Fibroblast of lung (primary cell): ENCODE results near the gene ANKRD65. TPM values are rescaled to one million over a fixed set of nuclear protein-coding genes. Genes with fewer than 3 reads are reported as not detected.
A peak's percentile ranks its signal among the peaks of the same experiment; 100 is the strongest.

Experiments used
- DNase-seq, 2 donors: peaks; one replicate each; pipeline versions ENCODE4 v3.0.0 to v3.0.0-alpha.2; 2010; ENCODE audit warnings: low read depth in 2 of 2
- H2AFZ ChIP-seq: 2 replicates; pipeline ENCODE4 v1.5.1; 2012; ENCODE audit warnings: low read length, control low read depth, inconsistent platforms
- H3K27ac ChIP-seq: 2 replicates; pipeline ENCODE4 v1.5.1; 2011; ENCODE audit warnings: low read length, control low read depth; ENCODE audit not compliant: insufficient read depth
- H3K27me3 ChIP-seq: 2 replicates; pipeline ENCODE4 v1.5.1; 2011; ENCODE audit warnings: mild to moderate bottlenecking, low read length; ENCODE audit not compliant: control insufficient read depth, insufficient read depth
- H3K36me3 ChIP-seq: 2 replicates; pipeline ENCODE4 v1.5.1; 2011; ENCODE audit warnings: low read length; ENCODE audit not compliant: control insufficient read depth, insufficient read depth
- H3K4me1 ChIP-seq: 2 replicates; pipeline ENCODE4 v1.5.1; 2011; ENCODE audit warnings: low read length; ENCODE audit not compliant: control insufficient read depth, insufficient read depth; ENCODE audit errors: extremely low read depth
- H3K4me2 ChIP-seq: 2 replicates; pipeline ENCODE4 v1.5.1; 2011; ENCODE audit warnings: low read length, control low read depth; ENCODE audit not compliant: insufficient read depth; ENCODE audit errors: extremely low read depth
- H3K4me3 ChIP-seq, 4 experiments: fragments of 200-600 bp in 1 of 4; sonication (generic) in 1 of 4; replicated peaks in 1 of 4; 2 replicates each; pipeline ENCODE4 v1.5.1; 2011 to 2016; ENCODE audit warnings: low read length in 4 of 4, low read depth in 3 of 4, mild to moderate bottlenecking in 3 of 4, control low read depth in 2 of 4, inconsistent platforms in 1 of 4, mixed read lengths in 1 of 4; ENCODE audit not compliant: insufficient read depth in 1 of 4; ENCODE audit errors: control extremely low read depth in 1 of 4
- H3K79me2 ChIP-seq: 2 replicates; pipeline ENCODE4 v1.5.1; 2012; ENCODE audit warnings: mild to moderate bottlenecking, low read length, inconsistent platforms; ENCODE audit not compliant: control insufficient read depth, insufficient read depth
- H3K9ac ChIP-seq: 2 replicates; pipeline ENCODE4 v1.5.1; 2011; ENCODE audit warnings: mild to moderate bottlenecking, low read length, control low read depth; ENCODE audit not compliant: insufficient read depth
- H3K9me3 ChIP-seq: 2 replicates; pipeline ENCODE4 v1.5.1; 2012; ENCODE audit warnings: low read depth, low read length; ENCODE audit not compliant: control insufficient read depth, insufficient read depth
- H4K20me1 ChIP-seq: 2 replicates; pipeline ENCODE4 v1.5.1; 2011; ENCODE audit warnings: low read length; ENCODE audit not compliant: control insufficient read depth, insufficient read depth; ENCODE audit errors: extremely low read depth
- CTCF ChIP-seq, 2 donors: IDR thresholded peaks in 1 of 2; conservative IDR thresholded peaks in 1 of 2; 1 replicate in 1 of 2; 2 replicates in 1 of 2; pipeline ENCODE4 v1.5.1; 2011 to 2012; ENCODE audit warnings: low read length in 2 of 2, control low read depth in 1 of 2, inconsistent platforms in 1 of 2, low read depth in 1 of 2, mild to moderate bottlenecking in 1 of 2
- EZH2 ChIP-seq: IDR thresholded peaks from 2 replicates; pipeline ENCODE4 v1.5.1; 2012; ENCODE audit warnings: low read length, control low read depth, mild to moderate bottlenecking; ENCODE audit errors: missing control alignments
- polyA plus RNA-seq, 2 donors: library from polyadenylated mRNA; depleted of rRNA in 1 of 2; stranded (reverse) in 1 of 2; unstranded in 1 of 2; fragments of >200 nt; gene quantifications; 2 replicates each; pipeline ENCODE4 v1.2.1, GENCODE V29; 2011 to 2012; ENCODE audit warnings: missing spikeins in 1 of 2
- total RNA-seq: library from RNA; depleted of rRNA; stranded (reverse); fragments of >200 nt; gene quantifications from 2 replicates; pipeline ENCODE4 v1.2.1, GENCODE V29; 2014

ANKRD65 gene
- total and polyA plus RNA-seq, 2 donors (not counting 1 experiment from before 2014, with no cell fraction given) = 0.84 to 2.0 TPM

DNA sequence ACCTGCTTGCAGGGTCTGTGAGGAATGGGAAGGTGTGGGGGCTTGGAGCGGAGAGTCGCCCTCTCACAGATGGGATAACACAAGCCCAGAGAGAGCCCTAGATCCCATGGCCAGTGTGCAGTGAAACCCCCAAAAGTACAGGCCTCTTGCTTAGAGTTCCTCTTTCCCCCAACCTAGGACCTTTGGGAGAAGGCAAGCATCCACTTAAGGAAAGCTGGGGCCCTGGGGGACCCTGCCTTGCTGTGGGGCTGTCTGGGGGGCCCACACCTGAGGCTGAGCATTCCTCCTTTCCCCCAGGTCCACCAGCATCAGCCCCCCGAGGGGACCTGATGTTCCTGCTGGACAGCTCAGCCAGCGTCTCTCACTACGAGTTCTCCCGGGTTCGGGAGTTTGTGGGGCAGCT is 15.6 kb upstream of the ANKRD65 start:
- H4K20me1 ChIP-seq = no peaks in the 10 kb centered on the region
- H3K4me2 ChIP-seq = no peak overlapping the region
- H3K79me2 ChIP-seq = no peaks in the 10 kb centered on the region
- no peak overlapping the region for H3K9ac ChIP-seq
- H3K27ac ChIP-seq = no peak overlapping the region
- peaks cover 20% of the 10 kb centered on the region for H3K4me1 ChIP-seq
- H2AFZ ChIP-seq = no peak overlapping the region
- H3K9me3 ChIP-seq = no peaks in the 10 kb centered on the region
- no peak for DNase-seq
- H3K4me3 ChIP-seq = no peak overlapping the region
- H3K27me3 ChIP-seq = no peaks in the 10 kb centered on the region
- TF ChIP-seq CTCF (conservative IDR thresholded peaks at IDR 0.05 in 1 of 2, IDR thresholded peaks at IDR 0.05 in 1 of 2; ENCODE audit: low read depth in 1 of 2, low read length in 2 of 2) (no peak), EZH2 (no peak)
- H3K36me3 ChIP-seq = no peaks in the 10 kb centered on the region

- Histone ChIP-seq H3K36me3 (no peaks in the 10 kb centered on the region), H3K4me1 (peaks cover 20% of the 10 kb centered on the region), H4K20me1 (no peaks in the 10 kb centered on the region), H3K27ac (no peak overlapping the region), H2AFZ (no peak overlapping the region), H3K9me3 (no peaks in the 10 kb centered on the region), H3K9ac (no peak overlapping the region), H3K79me2 (no peaks in the 10 kb centered on the region), H3K4me2 (peak overlapping the region; percentile 59), H3K27me3 (no peaks in the 10 kb centered on the region), H3K4me3 (peak overlapping the region in 3 of 4 experiments; percentile 6 to 49 (median 23))
- TF ChIP-seq CTCF (conservative IDR thresholded peaks at IDR 0.05 in 1 of 2, IDR thresholded peaks at IDR 0.05 in 1 of 2; ENCODE audit: low read depth in 1 of 2, low read length in 2 of 2) (no peak), EZH2 (no peak)
- DNase-seq = no peak
Observed at GRCh38 chr1:1435911-1436629, 15.0 kb upstream of the ANKRD65 start.

- H4K20me1 ChIP-seq = no peaks in the 10 kb centered on the region
- H3K27me3 ChIP-seq = no peaks in the 10 kb centered on the region
- no peaks in the 10 kb centered on the region for H3K79me2 ChIP-seq
- H3K27ac ChIP-seq = no peak within 1 kb of the TSS
- H3K9me3 ChIP-seq = no peaks in the 10 kb centered on the region
- H3K4me2 ChIP-seq = peak within 1 kb of the TSS; percentile 76
- DNase-seq = peak; percentile 53 to 71
- no peaks in the 10 kb centered on the region for H3K36me3 ChIP-seq
- H2AFZ ChIP-seq = peak within 1 kb of the TSS; percentile 61
- H3K4me3 ChIP-seq = peak within 1 kb of the TSS in 3 of 4 experiments; percentile 6 to 49 (median 23)
- peaks cover 24% of the 10 kb centered on the region for H3K4me1 ChIP-seq
- TF ChIP-seq EZH2 (no peak), CTCF (conservative IDR thresholded peaks at IDR 0.05 in 1 of 2, IDR thresholded peaks at IDR 0.05 in 1 of 2; ENCODE audit: low read depth in 1 of 2, low read length in 2 of 2) (no peak)
- no peak within 1 kb of the TSS for H3K9ac ChIP-seq
Observed at GRCh38 chr1:1435106-1435903, 14.2 kb upstream of the ANKRD65 start, which contains the start of gene VWA1. TSS of gene VWA1 (plus strand) at chr1:1435690. CDS start at chr1:1435749, 59 bp downstream.
